Parathyroid adenoma (tissue), 2 donors: ENCODE measurements around the gene MYL4.

Source experiments
- H2AFZ ChIP-seq: fragments of 300-600 bp; sonication (generic); one replicate; pipeline ENCODE4 v1.7.0; 2017; ENCODE audit warnings: antibody characterized with exemption, mild to moderate bottlenecking
- H3K27ac ChIP-seq: fragments of 300-600 bp; sonication (generic); one replicate; pipeline ENCODE4 v1.7.0; 2017
- H3K27me3 ChIP-seq: fragments of 300-600 bp; sonication (generic); one replicate; pipeline ENCODE4 v1.7.0; 2017; ENCODE audit warnings: low read length; ENCODE audit not compliant: control insufficient read depth, insufficient read depth
- H3K36me3 ChIP-seq: fragments of 300-600 bp; sonication (generic); one replicate; pipeline ENCODE4 v1.7.0; 2017; ENCODE audit warnings: low read length; ENCODE audit not compliant: control insufficient read depth, insufficient read depth
- H3K4me1 ChIP-seq: fragments of 300-600 bp; sonication (generic); one replicate; pipeline ENCODE4 v1.7.0; 2017; ENCODE audit warnings: control low read depth
- H3K4me2 ChIP-seq: fragments of 300-600 bp; sonication (generic); one replicate; pipeline ENCODE4 v1.7.0; 2017; ENCODE audit warnings: low read length
- H3K4me3 ChIP-seq: fragments of 300-600 bp; sonication (generic); one replicate; pipeline ENCODE4 v1.7.0; 2017; ENCODE audit warnings: low read depth, low read length
- H3K79me2 ChIP-seq: fragments of 300-600 bp; sonication (generic); one replicate; pipeline ENCODE4 v1.7.0; 2017; ENCODE audit warnings: control low read depth
- H3K9ac ChIP-seq: fragments of 300-600 bp; sonication (generic); one replicate; pipeline ENCODE4 v1.7.0; 2017; ENCODE audit warnings: mild to moderate bottlenecking
- H3K9me3 ChIP-seq: fragments of 300-600 bp; sonication (generic); one replicate; pipeline ENCODE4 v1.7.0; 2017; ENCODE audit warnings: low read length; ENCODE audit not compliant: control insufficient read depth
- CTCF ChIP-seq: fragments of 300-600 bp; sonication (generic); IDR thresholded peaks from one replicate; pipeline ENCODE4 v1.7.0; 2017; ENCODE audit warnings: antibody characterized with exemption, mild to moderate bottlenecking
- donor health status: primary hyperparathyroidism.

The MYL4 gene

GRCh38 chr17:47207143-47208067 lies 1.7 kb upstream of the MYL4 start:
- Histone ChIP-seq H3K36me3 (no peaks in the 10 kb centered on the region), H2AFZ (no peak overlapping the region), H3K4me2 (no peak overlapping the region), H3K27me3 (no peaks in the 10 kb centered on the region), H3K4me1 (peaks cover 29% of the 10 kb centered on the region), H3K27ac (no peak overlapping the region), H3K79me2 (no peaks in the 10 kb centered on the region), H3K4me3 (no peak overlapping the region), H3K9me3 (no peaks in the 10 kb centered on the region), H3K9ac (no peak overlapping the region)
- no peak for TF ChIP-seq CTCF

GRCh38 chr17:47209499-47209898 lies 351 bp downstream of the MYL4 start:
- no peak overlapping the region for H3K27ac ChIP-seq
- H3K79me2 ChIP-seq = no peaks in the 10 kb centered on the region
- no peak overlapping the region for H3K4me2 ChIP-seq
- H3K9ac ChIP-seq = no peak overlapping the region
- H3K36me3 ChIP-seq = no peaks in the 10 kb centered on the region
- TF ChIP-seq CTCF = no peak
- H3K4me3 ChIP-seq = no peak overlapping the region
- H3K4me1 ChIP-seq = peaks cover 29% of the 10 kb centered on the region
- H2AFZ ChIP-seq = peak overlapping the region; percentile 90
- H3K9me3 ChIP-seq = no peaks in the 10 kb centered on the region
- no peaks in the 10 kb centered on the region for H3K27me3 ChIP-seq

GRCh38 chr17:47210105-47210504 lies 957 bp downstream of the MYL4 start:
- H3K4me1 ChIP-seq = peaks cover 24% of the 10 kb centered on the region
- H3K27me3 ChIP-seq = no peaks in the 10 kb centered on the region
- no peak overlapping the region for H3K4me3 ChIP-seq
- H2AFZ ChIP-seq = peak overlapping the region; percentile 90
- H3K36me3 ChIP-seq = no peaks in the 10 kb centered on the region
- H3K9ac ChIP-seq = no peak overlapping the region
- no peaks in the 10 kb centered on the region for H3K9me3 ChIP-seq
- no peaks in the 10 kb centered on the region for H3K79me2 ChIP-seq
- TF ChIP-seq CTCF = no peak
- H3K27ac ChIP-seq = peak overlapping the region; percentile 25
- peak overlapping the region; percentile 27 for H3K4me2 ChIP-seq

GRCh38 chr17:47210779-47211178 lies 1.6 kb downstream of the MYL4 start:
- no peak overlapping the region for H3K9ac ChIP-seq
- H3K27me3 ChIP-seq = no peaks in the 10 kb centered on the region
- no peaks in the 10 kb centered on the region for H3K9me3 ChIP-seq
- H3K36me3 ChIP-seq = no peaks in the 10 kb centered on the region
- no peak overlapping the region for H3K4me3 ChIP-seq
- TF ChIP-seq CTCF = no peak
- H3K27ac ChIP-seq = no peak overlapping the region
- peaks cover 17% of the 10 kb centered on the region for H3K4me1 ChIP-seq
- no peaks in the 10 kb centered on the region for H3K79me2 ChIP-seq
- H2AFZ ChIP-seq = peak overlapping the region; percentile 23
- H3K4me2 ChIP-seq = no peak overlapping the region

DNA sequence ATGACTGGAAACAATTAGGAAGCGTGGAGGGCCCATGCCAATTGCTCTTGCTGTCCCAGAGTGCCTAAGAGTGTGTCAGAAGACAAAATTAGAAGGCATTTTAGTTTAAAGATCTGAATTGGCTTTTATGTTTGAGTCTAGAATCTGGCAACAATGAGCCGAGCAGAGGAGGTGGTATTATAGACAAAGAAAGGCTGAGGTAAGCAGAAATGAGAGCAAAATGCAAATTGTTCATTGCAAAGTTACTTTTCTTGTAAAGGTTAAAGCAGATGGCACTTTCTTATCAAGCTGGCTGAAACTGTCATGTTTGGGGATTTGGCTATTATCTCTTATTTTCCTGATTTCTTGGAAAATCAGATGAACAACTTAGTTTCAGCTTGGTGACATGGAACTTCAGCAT lies 3.3 kb downstream of the MYL4 start:
- Histone ChIP-seq H3K36me3 (no peaks in the 10 kb centered on the region), H3K9ac (no peak overlapping the region), H3K4me3 (no peak overlapping the region), H3K4me2 (no peak overlapping the region), H3K9me3 (no peaks in the 10 kb centered on the region), H3K4me1 (peaks cover 15% of the 10 kb centered on the region), H3K79me2 (no peaks in the 10 kb centered on the region), H3K27me3 (no peaks in the 10 kb centered on the region), H2AFZ (no peak overlapping the region), H3K27ac (no peak overlapping the region)
- no peak for TF ChIP-seq CTCF
